Pancreas (tissue), 10 donors: ENCODE measurements around the gene ANO10. TPM values are rescaled to one million over a fixed set of nuclear protein-coding genes. Genes with fewer than 3 reads are reported as not detected.

Experiments
- ATAC-seq, 4 donors: fragments of 200-7000 bp; cut with Tn5 transposase; one replicate each; pipeline versions ENCODE4 v1.8.0 to v1.9.1; 2020; ENCODE audit warnings: mild to moderate bottlenecking in 4 of 4, moderate library complexity in 4 of 4
- DNase-seq, 6 donors: peaks; one replicate each; pipeline ENCODE4 v3.0.0-alpha.2; 2020
- FAIRE-seq: peaks from 2 replicates; lab custom pipeline; 2012; peaks lifted over from hg19 to GRCh38; lab: Jason Lieb, UNC
- H3K27ac ChIP-seq, 4 donors: fragments of 200-600 bp; sonication (generic); 1 replicate in 3 of 4; 2 replicates in 1 of 4; pipeline versions ENCODE4 v1.5.0 to v1.8.0; 2020
- H3K27me3 ChIP-seq, 4 donors: fragments of 200-600 bp; one replicate each; pipeline ENCODE4 v1.8.0; 2021
- H3K36me3 ChIP-seq, 3 donors: fragments of 200-600 bp; sonication (generic) in 1 of 3; one replicate each; pipeline versions ENCODE4 v1.5.0 to v1.8.0; 2020 to 2021
- H3K4me1 ChIP-seq, 3 donors: fragments of 200-600 bp; one replicate each; pipeline ENCODE4 v1.8.0; 2021
- H3K4me3 ChIP-seq, 4 donors: fragments of 200-600 bp; sonication (generic) in 2 of 4; one replicate each; pipeline versions ENCODE4 v1.5.0 to v1.8.0; 2020 to 2021
- H3K9me3 ChIP-seq, 4 donors: fragments of 200-600 bp; one replicate each; pipeline ENCODE4 v1.8.0; 2021
- CTCF ChIP-seq, 4 donors: fragments of 200-600 bp; sonication (generic) in 3 of 4; IDR thresholded peaks; one replicate each; pipeline versions ENCODE4 v1.5.0 to v1.8.0; 2021; ENCODE audit warnings: antibody characterized with exemption in 4 of 4
- WGBS, 2 donors: extraction: QIAGEN DNeasy Blood & Tissue Kit; methylation state at CpG; one replicate each; pipeline ENCODE4 v1.1.7; 2013; 5-methylcytosine and 5-hydroxymethylcytosine counted together
- intact Hi-C, 3 donors: fragments of 100-400 bp; cut with DNase I; formaldehyde crosslinking; loops; one replicate each; pipeline versions ENCODE4 v1.11.1 to v1.14.2; 2022
- polyA plus RNA-seq, 2 donors: library from polyadenylated mRNA; stranded (reverse); fragments of 200-250 nt; gene quantifications; one replicate each; pipeline ENCODE4 v1.2.3, GENCODE V29; 2013
- total RNA-seq, 6 donors: library from RNA; stranded (reverse); fragmentation: NEBNext Ultra II Directional in 4 of 6; extraction: Animal tissue kit (Norgen Biotek cat#: 25700) in 4 of 6; gene quantifications; one replicate each; pipeline versions ENCODE4 v1.2.1 to v1.2.4, GENCODE V29; 2021 to 2023
- donor health status: healthy with polysubstance abuse.
- donor health status: DM: no; HTN: no; CAD: no; lungs with moderate emphysema.
- donor health status: DM: no; HTN: no; CAD: no.
- donor health status: control.
- donor health status: control.
- donor health status: Bipolar disorder and iron deficiency.
- donor health status: DM: yes; HTN: yes; CAD: no.
- donor health status: DM: no; HTN: no; CAD: no.
- donor health status: DM: no; HTN: no; CAD: no.
- donor health status: DM: yes; HTN: yes; CAD: no.

The ANO10 gene
- total and polyA plus RNA-seq, 8 donors: 7.2 to 17.6 (median 10.1) TPM

DNA sequence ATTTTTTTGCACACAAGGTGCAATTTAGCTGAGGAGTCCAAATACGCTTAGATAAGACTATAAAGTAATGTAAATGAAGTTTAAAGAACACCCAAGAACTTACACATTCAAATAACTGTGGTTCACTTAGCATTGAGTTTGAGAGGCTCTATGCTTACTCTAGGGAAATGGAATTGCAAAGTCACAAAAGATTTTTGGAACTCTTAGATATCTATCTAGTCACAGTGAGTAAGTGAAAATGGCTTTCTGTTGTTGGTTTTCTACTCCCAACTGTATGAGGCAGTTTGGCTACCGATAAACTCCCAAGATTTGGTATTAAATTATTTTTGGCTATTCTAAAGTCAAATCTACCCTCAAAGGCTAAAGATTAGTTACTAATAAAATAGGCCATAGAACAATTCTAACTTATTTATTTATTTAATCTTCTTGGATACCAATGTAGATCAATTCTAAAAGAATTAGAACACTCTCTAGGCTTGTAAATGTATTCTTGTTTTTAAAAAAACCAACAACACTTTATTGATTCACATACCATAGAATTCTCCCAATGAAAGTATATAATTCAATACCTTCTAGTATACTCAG, 170.0 kb downstream of the ANO10 start:
- no peak for TF ChIP-seq CTCF (IDR thresholded peaks at IDR 0.05)
- Histone ChIP-seq H3K9me3 (no peaks in the 10 kb centered on the region), H3K36me3 (no peaks in the 10 kb centered on the region), H3K27me3 (no peaks in the 10 kb centered on the region), H3K4me1 (peaks cover 0 to 3% (median 0%) of the 10 kb centered on the region in 3 donors), H3K27ac (no peak overlapping the region), H3K4me3 (no peak overlapping the region)
- no peak for FAIRE-seq
- DNase-seq: no peak
- no peak for ATAC-seq
- intact Hi-C loops: no loop called here
- 85 to 91% methylated on average over 2 of the region's 2 CpGs for WGBS, 2 donors

DNA sequence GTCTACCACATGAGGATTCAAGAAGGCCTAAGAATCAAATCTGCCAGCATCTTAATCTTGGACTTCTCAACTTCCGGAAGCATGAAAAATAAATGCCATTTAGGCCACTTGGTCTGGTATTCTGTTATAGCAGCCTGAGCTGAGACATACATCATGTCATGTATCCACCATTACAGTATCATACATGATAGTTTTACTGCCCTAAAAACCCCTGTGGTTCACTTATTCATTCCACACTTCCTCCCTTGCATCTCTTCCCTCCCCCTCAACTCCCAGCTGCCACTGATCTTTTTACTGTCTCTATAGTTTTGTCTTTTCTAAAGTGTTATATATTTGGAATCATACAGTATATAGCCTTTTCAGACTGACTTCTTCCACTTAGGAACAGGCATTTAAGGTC, 173.7 kb downstream of the ANO10 start:
- Histone ChIP-seq H3K4me1 (no peaks in the 10 kb centered on the region), H3K36me3 (no peaks in the 10 kb centered on the region), H3K4me3 (no peak overlapping the region), H3K27me3 (no peaks in the 10 kb centered on the region), H3K27ac (no peak overlapping the region), H3K9me3 (no peaks in the 10 kb centered on the region)
- no peak for TF ChIP-seq CTCF (IDR thresholded peaks at IDR 0.05)
- intact Hi-C loops: no loop called here
- DNase-seq (no peak), FAIRE-seq (no peak), ATAC-seq (no peak)
- 92 to 96% methylated on average over 1 of the region's 1 CpG for WGBS, 2 donors

GRCh38 chr3:43445820-43446219, 176.0 kb downstream of the ANO10 start:
- no peaks in the 10 kb centered on the region for H3K9me3 ChIP-seq
- DNase-seq (no peak), FAIRE-seq (no peak), ATAC-seq (no peak)
- H3K27me3 ChIP-seq: no peaks in the 10 kb centered on the region
- intact Hi-C loops: no loop called here
- H3K4me3 ChIP-seq: no peak overlapping the region
- no peaks in the 10 kb centered on the region for H3K4me1 ChIP-seq
- H3K36me3 ChIP-seq: no peaks in the 10 kb centered on the region
- TF ChIP-seq CTCF (IDR thresholded peaks at IDR 0.05): no peak
- H3K27ac ChIP-seq: no peak overlapping the region
- WGBS, 2 donors: 82% methylated on average over 4 of the region's 4 CpGs

DNA sequence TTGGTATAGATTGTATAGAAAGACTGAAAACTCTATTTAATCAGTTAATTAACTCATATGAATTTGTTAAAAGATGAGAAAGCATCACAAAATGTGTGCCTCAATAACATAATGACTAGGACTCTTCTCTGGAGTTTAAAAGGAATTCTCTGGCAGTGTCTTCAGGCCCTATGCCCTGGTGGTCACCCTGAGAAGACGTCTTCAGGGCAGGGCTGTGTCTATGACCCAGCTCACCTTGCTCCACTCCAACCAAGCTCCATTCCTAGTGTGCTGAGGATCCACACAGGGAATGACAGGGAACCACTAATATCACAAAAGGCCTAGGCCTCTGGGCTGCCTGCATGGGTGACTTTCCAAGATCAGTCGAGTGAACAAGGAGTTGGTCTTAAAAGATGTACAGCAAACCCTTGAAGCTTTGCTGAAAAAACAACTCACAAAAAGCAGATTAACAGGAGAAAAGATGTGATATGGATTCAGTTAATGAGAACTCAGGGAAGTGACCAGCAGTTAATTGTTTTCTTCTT, 178.9 kb downstream of the ANO10 start:
- WGBS, 2 donors: 93 to 98% methylated on average over 2 of the region's 2 CpGs
- Histone ChIP-seq H3K4me3 (no peak overlapping the region), H3K27ac (no peak overlapping the region), H3K27me3 (no peaks in the 10 kb centered on the region), H3K4me1 (no peaks in the 10 kb centered on the region), H3K9me3 (no peaks in the 10 kb centered on the region), H3K36me3 (no peaks in the 10 kb centered on the region)
- ATAC-seq (no peak), DNase-seq (no peak), FAIRE-seq (no peak)
- no peak for TF ChIP-seq CTCF (IDR thresholded peaks at IDR 0.05)
- intact Hi-C loops: no loop called here

DNA sequence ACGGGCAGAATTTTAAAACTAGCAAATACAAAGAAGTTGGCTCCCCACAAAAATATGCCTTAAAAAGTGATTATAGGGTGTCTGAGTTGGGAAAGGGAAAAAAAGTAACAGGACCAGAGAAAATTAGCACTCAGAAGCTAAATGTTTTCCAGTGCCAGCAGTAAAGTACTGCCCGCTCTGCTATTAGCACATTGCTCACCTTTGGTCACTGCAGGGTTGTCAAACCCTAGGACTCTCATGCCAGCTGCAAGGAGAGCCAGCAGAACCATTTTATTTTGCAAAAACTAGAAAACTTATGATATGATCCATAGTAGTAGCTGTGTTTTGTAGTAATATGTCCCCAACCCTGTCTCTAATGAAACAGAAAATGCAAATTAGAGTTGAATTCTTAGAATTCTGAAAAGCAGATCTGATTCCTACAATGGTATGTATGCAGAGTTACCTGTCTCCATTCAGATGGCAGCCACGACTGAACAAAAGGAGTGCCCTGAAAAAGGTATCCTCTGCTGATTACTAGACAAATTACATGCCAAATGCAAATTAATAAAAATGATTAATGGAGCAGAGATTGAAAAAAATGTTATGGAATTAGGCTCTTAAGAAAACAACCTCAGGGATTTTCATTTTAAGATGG, 185.2 kb downstream of the ANO10 start:
- H3K4me3 ChIP-seq: no peak overlapping the region
- no peaks in the 10 kb centered on the region for H3K36me3 ChIP-seq
- DNase-seq (no peak), ATAC-seq (no peak), FAIRE-seq (no peak)
- H3K9me3 ChIP-seq: no peaks in the 10 kb centered on the region
- no peaks in the 10 kb centered on the region for H3K27me3 ChIP-seq
- TF ChIP-seq CTCF (IDR thresholded peaks at IDR 0.05): no peak
- intact Hi-C loops: no loop called here
- 92 to 93% methylated on average over 3 of the region's 3 CpGs for WGBS, 2 donors
- H3K27ac ChIP-seq: no peak overlapping the region
- H3K4me1 ChIP-seq: peaks cover 0 to 4% (median 0%) of the 10 kb centered on the region in 3 donors
